GM18505 (cell line): ENCODE measurements around the gene SLC17A3.

Experiments used
- ATAC-seq: cut with Tn5 transposase; IDR thresholded peaks from one replicate; pipeline ENCODE4 v1.9.1; 2021; ENCODE audit not compliant: unreplicated experiment
- POLR2A ChIP-seq: IDR thresholded peaks from 4 replicates; pipeline ENCODE4 v1.6.1; 2011; ENCODE audit warnings: borderline replicate concordance; ENCODE audit not compliant: insufficient read depth, insufficient read length; ENCODE audit errors: extremely low read depth

SLC17A3 gene

DNA sequence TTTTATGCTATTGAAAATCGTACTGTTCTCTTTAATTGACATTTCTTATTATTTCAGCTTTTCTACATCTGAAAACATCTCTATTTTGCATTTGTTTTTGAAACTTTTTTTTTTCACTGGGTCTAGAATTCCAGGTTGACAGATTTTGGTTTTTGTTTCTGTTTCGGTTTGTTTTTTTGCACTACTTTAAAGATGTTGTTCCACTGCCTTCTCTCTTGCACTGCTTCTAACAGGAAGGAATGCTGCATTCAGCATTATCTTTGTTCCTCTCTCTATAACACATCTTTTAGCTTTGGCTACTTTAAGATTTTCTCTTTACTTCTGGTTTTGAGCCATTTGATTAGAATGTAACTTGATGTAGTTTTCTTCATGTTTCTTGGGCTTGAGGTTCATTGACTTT lies 22.1 kb downstream of the SLC17A3 start:
- ATAC-seq = no peak
- no peak for TF ChIP-seq POLR2A

DNA sequence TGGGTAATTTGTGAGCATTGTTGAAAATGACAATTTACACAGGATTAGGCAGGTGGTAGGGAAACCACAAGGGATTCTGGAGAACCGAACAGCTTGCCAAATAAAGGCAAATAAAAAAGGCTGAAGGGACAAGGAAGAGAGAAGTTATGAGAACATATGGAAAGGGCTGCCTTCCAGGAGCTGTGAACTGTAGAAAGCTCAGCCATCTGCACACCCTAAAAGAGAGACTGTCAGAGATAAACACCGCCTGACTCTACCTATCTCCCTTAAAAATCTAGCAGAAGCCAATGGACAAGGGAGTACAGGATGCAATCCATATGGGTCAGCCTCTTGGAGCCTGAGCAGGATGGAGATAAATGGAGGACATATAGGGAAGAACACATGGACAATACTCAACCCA lies 29.5 kb downstream of the SLC17A3 start:
- no peak for TF ChIP-seq POLR2A
- no peak for ATAC-seq

DNA sequence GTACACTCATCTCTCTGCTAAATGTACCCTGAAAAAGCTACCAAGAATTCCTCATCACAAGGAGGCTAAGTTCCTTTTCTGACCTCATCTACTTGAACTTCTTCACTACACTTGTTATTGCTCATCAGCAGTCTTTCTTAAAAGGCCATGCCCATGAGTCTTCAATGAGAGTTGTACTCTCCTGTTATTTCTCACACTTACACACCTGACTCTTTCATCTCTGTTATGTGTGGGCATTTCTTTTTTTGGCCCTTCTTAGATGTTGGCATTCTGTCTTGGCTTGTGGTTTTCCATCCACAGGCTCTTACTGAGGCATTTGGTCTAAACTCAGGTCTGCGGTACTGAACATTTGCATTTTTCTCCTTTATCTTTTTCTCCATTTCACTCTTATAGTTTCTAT lies 31.5 kb downstream of the SLC17A3 start:
- peak; percentile 73 for ATAC-seq
- no peak for TF ChIP-seq POLR2A

DNA sequence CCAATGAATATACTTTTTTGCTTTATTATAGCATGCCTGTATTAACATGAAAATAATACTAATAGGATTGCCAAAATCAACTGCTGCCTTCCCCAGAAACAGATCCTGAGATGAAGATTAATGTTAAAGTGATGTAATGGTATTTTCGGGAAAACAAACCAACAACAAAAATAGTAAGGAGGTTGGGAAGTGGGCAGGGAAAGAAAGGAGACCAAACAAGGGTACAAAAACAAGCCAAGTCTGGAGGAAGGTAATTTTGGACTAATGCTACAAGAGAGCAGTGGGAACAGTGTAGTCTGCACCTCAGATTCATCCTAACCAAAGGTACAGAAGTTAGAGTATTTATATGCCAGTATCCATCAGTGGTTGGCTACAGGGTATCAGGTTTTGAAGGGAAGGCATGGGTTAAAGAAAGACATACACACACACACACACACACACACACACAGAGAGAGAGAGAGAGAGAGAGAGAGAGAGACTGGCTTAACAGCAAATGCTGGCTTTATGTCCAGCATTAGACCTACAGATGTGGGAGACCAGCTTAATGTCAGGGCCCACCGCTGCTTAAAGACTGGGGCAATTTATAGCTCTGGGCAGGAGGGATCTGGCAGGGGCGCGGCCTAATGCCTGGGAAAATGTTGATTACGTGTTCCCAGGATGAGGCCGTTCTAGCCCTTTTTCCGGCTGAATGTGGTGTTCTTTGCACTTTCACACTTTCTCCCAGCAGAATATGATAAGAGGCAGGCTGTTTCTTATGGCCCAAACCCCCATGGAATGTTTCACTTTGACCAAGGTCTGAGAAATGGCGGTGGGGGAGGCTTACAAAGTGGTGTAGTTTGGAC lies 38.4 kb downstream of the SLC17A3 start:
- no peak for ATAC-seq
- no peak for TF ChIP-seq POLR2A

DNA sequence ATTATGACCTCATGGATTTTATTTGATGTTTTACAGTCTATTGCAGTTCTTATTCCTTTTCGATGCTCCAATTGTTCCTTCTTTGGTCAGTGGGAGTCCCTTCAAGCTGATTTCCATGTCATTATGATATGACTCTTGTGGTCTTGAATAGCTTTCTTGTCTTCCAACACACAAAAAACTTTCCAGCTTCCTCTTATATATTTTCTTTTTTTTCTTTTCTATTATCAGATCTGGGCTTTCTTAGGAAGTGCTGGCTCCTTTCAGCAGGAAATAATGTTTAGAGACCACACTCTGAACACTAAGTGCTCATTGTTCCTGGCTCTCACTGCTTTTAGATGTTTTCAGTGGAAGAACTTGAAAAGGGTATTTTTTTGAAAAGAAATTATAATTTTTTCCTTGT lies 39.1 kb downstream of the SLC17A3 start:
- TF ChIP-seq POLR2A = no peak
- no peak for ATAC-seq

DNA sequence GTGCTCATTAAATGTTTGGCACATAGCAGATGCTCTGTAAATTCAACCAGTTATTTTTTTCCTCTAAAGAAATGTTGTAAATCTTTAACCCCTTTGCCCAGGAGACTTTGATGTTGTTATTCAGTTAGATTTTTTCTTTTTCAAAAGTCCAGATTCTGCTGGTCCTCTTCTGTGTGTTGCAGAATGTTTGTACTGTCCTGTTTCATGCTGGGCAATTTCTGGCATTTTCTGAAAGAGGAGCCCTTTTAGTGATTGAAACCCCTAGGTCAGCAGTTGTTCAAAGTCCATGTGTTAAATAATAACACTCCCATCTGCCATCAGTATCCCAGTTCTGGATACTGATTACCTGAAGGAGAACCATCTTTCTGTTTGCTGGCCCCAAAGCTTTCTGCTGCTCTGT lies 40.9 kb downstream of the SLC17A3 start:
- no peak for TF ChIP-seq POLR2A
- no peak for ATAC-seq

DNA sequence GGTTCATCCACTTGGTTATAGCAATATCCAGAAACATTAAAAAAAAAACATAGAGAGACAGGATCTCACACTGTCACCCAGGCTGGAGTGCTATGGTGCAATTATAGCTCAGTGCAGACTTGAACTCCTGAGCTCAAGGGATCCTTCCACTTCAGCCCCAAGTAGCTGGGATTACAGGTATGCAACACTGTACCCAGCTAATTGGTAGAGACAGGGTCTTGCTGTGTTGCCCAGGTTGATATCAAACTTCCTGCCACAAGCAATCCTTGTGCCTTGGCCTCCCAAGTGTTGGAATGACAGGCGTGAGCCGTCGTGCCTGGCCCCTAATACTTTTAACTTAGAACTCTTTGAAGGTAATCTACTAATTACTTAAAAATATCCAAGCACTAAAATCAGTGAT lies 41.4 kb downstream of the SLC17A3 start:
- no peak for ATAC-seq
- TF ChIP-seq POLR2A = no peak

DNA sequence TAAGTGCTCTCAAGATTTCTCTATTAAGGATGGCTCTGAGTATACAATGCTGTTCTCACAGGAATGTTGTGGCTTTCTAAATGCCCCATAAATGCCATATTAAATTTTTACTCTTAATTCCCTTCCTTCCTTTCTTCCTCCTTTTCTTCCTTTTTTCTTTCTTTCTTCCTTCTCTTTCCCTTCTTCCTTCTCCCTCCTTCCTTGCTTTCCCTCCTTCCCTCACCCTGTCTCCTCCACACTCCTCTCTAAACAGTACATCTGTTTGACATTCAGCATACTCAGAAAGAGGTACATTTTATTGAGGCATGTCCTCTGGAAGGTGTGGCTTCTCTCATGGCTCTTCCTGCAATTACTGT lies 41.8 kb downstream of the SLC17A3 start:
- ATAC-seq = no peak
- no peak for TF ChIP-seq POLR2A

DNA sequence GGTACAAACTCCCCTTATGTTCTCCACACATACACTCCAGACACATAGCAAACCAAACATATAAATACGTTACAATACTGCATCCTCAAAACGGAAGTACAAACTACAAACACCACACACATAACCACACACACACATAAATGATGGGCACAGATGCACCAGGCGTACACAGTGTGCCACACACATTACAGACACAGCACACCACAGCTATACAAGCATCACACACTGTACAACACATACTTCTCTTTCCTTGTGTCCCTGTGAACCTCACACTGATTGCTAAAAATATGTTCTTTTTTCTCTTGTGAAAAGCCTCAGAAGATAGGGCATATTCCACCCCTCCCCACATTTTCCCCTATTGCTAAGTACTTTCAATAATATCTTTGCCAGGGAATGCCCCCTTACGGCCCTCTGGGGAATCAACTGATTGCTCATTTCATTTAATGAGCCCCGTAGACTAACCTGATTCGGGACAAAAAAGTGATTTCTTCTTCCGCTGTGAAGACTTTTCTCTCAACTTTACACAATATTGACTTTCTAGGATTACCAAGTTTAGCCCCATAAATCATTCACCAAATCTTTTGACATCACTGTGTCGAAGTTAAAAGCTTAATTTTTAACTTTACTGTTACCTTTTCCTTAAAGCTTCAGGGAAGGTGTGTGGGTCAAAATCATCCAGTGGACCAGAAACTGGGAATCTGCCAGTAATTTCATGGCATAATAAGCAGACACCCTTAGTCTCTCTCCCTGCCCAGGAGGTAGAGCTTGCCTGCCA lies 42.3 kb downstream of the SLC17A3 start, which contains the start of gene SLC17A1:
SLC17A1 (minus strand) TSS at position 521 of the 775 bp plus-strand sequence. CDS start 1,495 bp downstream, outside the sequence.
- no peak for ATAC-seq

DNA sequence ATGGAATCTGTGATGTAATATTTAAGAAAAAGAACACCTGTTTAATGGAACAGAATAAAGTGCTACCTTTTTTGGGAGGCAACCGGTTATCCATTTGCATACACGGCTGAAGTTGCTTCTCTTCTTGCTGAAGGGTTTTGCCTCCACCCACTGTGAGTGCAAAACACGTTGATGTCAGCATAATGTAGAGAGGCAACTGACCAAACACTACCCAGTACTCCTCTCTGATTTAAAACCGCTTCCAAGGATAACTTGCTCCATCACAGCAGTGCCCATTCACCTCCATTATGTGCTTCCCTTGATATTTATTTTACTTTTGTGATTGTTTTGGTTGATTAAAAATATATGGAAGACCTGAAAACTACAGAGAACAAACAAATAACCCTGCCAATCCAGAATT lies 43.6 kb downstream of the SLC17A3 start:
- no peak for ATAC-seq
- TF ChIP-seq POLR2A = no peak

More for the DNA sequence above, 42.3 kb downstream of the SLC17A3 start, which contains the start of gene SLC17A1:
- TF ChIP-seq POLR2A = no peak

DNA sequence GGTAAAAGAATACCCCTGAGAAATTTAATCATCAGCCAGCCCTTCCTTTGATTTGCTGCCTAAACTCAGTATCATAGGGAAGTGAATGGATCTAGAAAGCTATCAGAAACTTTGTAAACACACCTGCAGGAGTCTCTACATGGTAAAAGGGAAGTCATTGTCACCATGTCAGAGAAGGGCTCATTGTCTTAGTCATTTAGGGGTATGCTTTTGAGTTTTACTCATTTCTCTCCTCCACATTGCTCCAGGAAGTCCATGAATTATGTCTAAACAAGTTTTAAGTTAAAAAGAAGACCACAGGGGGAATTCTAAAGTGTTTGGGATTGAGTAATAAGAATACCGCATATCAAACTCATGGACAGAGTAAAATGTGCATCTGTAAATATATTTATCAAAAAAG lies 44.7 kb downstream of the SLC17A3 start:
- ATAC-seq = no peak
- TF ChIP-seq POLR2A = no peak

DNA sequence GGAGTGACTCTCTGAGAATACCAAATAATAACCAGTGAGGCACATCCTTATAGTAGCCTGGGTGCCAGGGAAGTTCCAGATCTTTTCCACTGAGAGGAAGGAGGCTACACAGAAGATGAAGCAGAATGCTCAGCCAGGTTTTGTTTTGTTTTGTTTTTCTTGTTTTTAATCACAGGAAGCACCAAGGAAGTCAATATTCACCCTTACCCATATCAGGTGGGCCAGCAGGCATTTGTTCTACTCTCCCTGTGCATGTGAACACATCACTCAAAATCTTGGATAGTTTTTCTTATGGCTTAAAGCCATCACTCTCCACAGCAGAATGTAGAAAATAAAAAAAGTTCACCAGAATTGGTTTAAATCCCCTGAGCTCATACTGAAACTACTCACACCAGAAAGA lies 52.7 kb downstream of the SLC17A3 start:
- no peak for TF ChIP-seq POLR2A
- ATAC-seq = no peak

DNA sequence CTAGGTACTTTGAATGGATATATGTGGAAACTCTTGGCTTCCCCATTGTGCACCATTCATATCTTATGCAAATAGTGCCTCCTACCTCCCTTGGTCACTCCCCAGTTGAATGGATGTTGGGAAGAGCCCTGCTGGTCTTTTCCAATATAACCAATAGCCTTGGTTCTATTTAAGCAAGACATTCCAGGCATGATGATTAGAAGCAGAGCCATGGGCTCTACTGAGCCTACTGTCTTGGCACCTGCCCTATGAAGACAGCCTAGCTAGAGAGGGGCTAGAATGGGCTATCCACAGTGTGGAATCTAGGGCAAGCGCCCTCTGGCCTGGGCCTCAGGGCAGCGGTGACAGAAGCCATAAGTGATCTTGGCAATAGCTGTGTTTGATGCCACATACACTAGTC lies 57.8 kb downstream of the SLC17A3 start:
- no peak for TF ChIP-seq POLR2A
- no peak for ATAC-seq

DNA sequence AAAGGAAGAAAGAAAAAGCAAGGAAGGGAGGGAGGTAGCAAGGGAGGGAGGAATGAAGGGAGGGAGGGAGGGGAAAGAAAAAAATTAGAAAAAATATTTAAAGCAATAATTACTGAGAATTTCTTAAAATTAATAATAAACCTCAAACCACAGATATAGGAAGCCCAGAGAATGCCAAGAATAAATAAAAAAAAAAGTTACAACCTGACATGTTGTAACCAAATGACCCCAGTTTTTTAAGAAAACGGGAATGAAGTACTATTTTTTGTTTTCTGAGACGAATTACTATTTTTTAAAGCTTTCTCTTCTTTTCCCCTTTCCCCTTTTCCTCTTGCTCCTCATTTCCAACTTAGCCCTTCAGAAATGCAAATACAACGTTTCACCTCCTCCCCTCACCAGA lies 58.8 kb downstream of the SLC17A3 start:
- ATAC-seq = no peak
- no peak for TF ChIP-seq POLR2A

DNA sequence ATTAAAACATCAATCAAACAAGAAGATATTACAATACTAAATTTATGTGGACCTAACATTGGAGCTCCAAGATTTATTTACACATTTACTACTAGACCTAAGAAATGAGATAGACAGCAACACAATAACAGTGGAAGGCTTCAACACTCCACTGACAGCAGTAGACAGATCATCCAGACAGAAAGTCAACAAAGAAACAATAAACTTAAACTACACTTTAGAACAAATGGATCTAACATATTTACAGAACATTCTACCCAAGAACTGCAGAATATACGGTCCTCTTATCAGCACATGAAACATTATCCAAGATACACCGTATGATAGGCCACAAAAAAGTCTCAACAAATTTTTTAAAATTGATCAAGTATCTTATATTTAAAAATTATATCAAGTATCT lies 69.2 kb downstream of the SLC17A3 start:
- ATAC-seq = no peak
- TF ChIP-seq POLR2A = no peak

DNA sequence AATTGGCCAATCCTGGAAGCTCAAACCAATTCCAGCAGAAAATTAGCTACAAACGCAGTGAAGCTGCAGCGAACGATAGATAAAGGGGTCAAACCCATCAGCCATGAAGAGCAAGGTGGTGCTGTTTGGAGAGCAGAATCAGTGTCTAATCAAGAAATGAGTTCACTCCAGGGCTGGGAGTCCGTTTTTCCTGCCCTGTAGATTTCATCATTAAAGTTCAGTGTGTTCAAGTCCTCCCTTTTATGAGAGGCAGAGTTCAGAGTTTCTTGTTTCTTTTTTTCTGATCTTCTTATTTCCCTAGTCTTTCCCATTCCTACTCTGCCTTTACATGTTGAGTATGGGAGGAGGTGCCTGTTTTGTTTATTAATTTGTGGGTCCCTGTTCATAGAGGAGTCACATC lies 72.6 kb downstream of the SLC17A3 start:
- no peak for TF ChIP-seq POLR2A
- ATAC-seq = no peak
